Measurements from ENCODE around the gene KATNAL2.

GRCh38 chr18:47150029-47150823, 232.8 kb downstream of the KATNAL2 start, which contains the start of gene HDHD2:
- peak; percentile 63 for TF ChIP-seq POLR2A (IDR thresholded peaks at IDR 0.05)
- no peak for TF ChIP-seq EP300 (IDR thresholded peaks at IDR 0.05)
